Measurements from ENCODE around the gene PIEZO2.

The PIEZO2 gene

GRCh38 chr18:10760986-10761385, 388.4 kb downstream of the PIEZO2 start:
- TF ChIP-seq CTCF (conservative IDR thresholded peaks at IDR 0.05; ENCODE audit: low read length) (no peak), EZH2phosphoT487 (IDR thresholded peaks at IDR 0.05; ENCODE audit: borderline replicate concordance) (no peak)
- no peaks in the 10 kb centered on the region for H3K79me2 ChIP-seq (ENCODE audit: insufficient read depth, low read length)

GRCh38 chr18:10759241-10759640, 390.1 kb downstream of the PIEZO2 start:
- H3K4me3 ChIP-seq (ENCODE audit: low read length, poor library complexity, severe bottlenecking): no peak overlapping the region
- H3K9me2 ChIP-seq (replicated peaks; ENCODE audit: low read depth, low read length): no peaks in the 10 kb centered on the region
- no peaks in the 10 kb centered on the region for H3K9me3 ChIP-seq (ENCODE audit: insufficient read depth, low read depth, low read length)
- H3K27me3 ChIP-seq (ENCODE audit: insufficient read depth, low read length, poor library complexity, severe bottlenecking): peaks cover 5% of the 10 kb centered on the region
- H3K36me3 ChIP-seq (ENCODE audit: insufficient read depth, low read length): no peaks in the 10 kb centered on the region
- TF ChIP-seq CTCF (conservative IDR thresholded peaks at IDR 0.05; ENCODE audit: low read length) (no peak), EZH2phosphoT487 (IDR thresholded peaks at IDR 0.05; ENCODE audit: borderline replicate concordance) (no peak)
- no peak overlapping the region for H3K9ac ChIP-seq (ENCODE audit: low read depth, low read length, poor library complexity, severe bottlenecking)
- no peak overlapping the region for H3K4me2 ChIP-seq (ENCODE audit: low read depth, low read length, poor library complexity, severe bottlenecking)
- no peaks in the 10 kb centered on the region for H3K79me2 ChIP-seq (ENCODE audit: insufficient read depth, low read length)
- no peak overlapping the region for H2AFZ ChIP-seq (ENCODE audit: low read length)
- no peaks in the 10 kb centered on the region for H4K20me1 ChIP-seq (ENCODE audit: insufficient read depth, low read length, poor library complexity, severe bottlenecking)
- H3F3A ChIP-seq (ENCODE audit: low read depth): no peaks in the 10 kb centered on the region
- no peaks in the 10 kb centered on the region for H3K4me1 ChIP-seq (ENCODE audit: insufficient read depth, low read length, poor library complexity, severe bottlenecking)

More at GRCh38 chr18:10760986-10761385, 388.4 kb downstream of the PIEZO2 start:
- Histone ChIP-seq H3K4me3 (ENCODE audit: low read length, poor library complexity, severe bottlenecking) (no peak overlapping the region), H4K20me1 (ENCODE audit: insufficient read depth, low read length, poor library complexity, severe bottlenecking) (no peaks in the 10 kb centered on the region), H3K4me1 (ENCODE audit: insufficient read depth, low read length, poor library complexity, severe bottlenecking) (no peaks in the 10 kb centered on the region), H3K9me2 (replicated peaks; ENCODE audit: low read depth, low read length) (no peaks in the 10 kb centered on the region), H2AFZ (ENCODE audit: low read length) (no peak overlapping the region), H3K36me3 (ENCODE audit: insufficient read depth, low read length) (no peaks in the 10 kb centered on the region), H3K4me2 (ENCODE audit: low read depth, low read length, poor library complexity, severe bottlenecking) (no peak overlapping the region), H3F3A (ENCODE audit: low read depth) (no peaks in the 10 kb centered on the region), H3K27me3 (ENCODE audit: insufficient read depth, low read length, poor library complexity, severe bottlenecking) (peaks cover 5% of the 10 kb centered on the region), H3K9ac (ENCODE audit: low read depth, low read length, poor library complexity, severe bottlenecking) (no peak overlapping the region), H3K9me3 (ENCODE audit: insufficient read depth, low read depth, low read length) (no peaks in the 10 kb centered on the region)

- H2AFZ ChIP-seq (ENCODE audit: low read length): no peak overlapping the region
- H3K4me1 ChIP-seq (ENCODE audit: insufficient read depth, low read length, poor library complexity, severe bottlenecking): no peaks in the 10 kb centered on the region
- no peak overlapping the region for H3K4me3 ChIP-seq (ENCODE audit: low read length, poor library complexity, severe bottlenecking)
- TF ChIP-seq EZH2phosphoT487 (IDR thresholded peaks at IDR 0.05; ENCODE audit: borderline replicate concordance): no peak
- TF ChIP-seq CTCF (conservative IDR thresholded peaks at IDR 0.05; ENCODE audit: low read length): no peak
- peaks cover 5% of the 10 kb centered on the region for H3K27me3 ChIP-seq (ENCODE audit: insufficient read depth, low read length, poor library complexity, severe bottlenecking)
- H4K20me1 ChIP-seq (ENCODE audit: insufficient read depth, low read length, poor library complexity, severe bottlenecking): no peaks in the 10 kb centered on the region
- no peaks in the 10 kb centered on the region for H3K9me2 ChIP-seq (replicated peaks; ENCODE audit: low read depth, low read length)
- H3K9me3 ChIP-seq (ENCODE audit: insufficient read depth, low read depth, low read length): no peaks in the 10 kb centered on the region
- no peak overlapping the region for H3K9ac ChIP-seq (ENCODE audit: low read depth, low read length, poor library complexity, severe bottlenecking)
- no peaks in the 10 kb centered on the region for H3F3A ChIP-seq (ENCODE audit: low read depth)
- H3K36me3 ChIP-seq (ENCODE audit: insufficient read depth, low read length): no peaks in the 10 kb centered on the region
- H3K4me2 ChIP-seq (ENCODE audit: low read depth, low read length, poor library complexity, severe bottlenecking): no peak overlapping the region
- H3K79me2 ChIP-seq (ENCODE audit: insufficient read depth, low read length): no peaks in the 10 kb centered on the region
Measured at GRCh38 chr18:10757946-10758345, 391.4 kb downstream of the PIEZO2 start.
